Jurkat, Clone E6-1 (cell line): ENCODE results near the gene TMA7.

ENCODE experiments used
- DNase-seq: peaks from one replicate; pipeline ENCODE4 v3.0.0-alpha.2; 2011; ENCODE audit warnings: low read depth, low spot score
- H3K4me3 ChIP-seq: 2 replicates; pipeline ENCODE4 v1.5.1; 2011; ENCODE audit warnings: mild to moderate bottlenecking, low read length, control low read depth, moderate library complexity

TMA7 gene

GRCh38 chr3:48419597-48419996 lies 20.5 kb upstream of the TMA7 start:
- no peak for DNase-seq
- H3K4me3 ChIP-seq: no peak overlapping the region

- no peak for DNase-seq
Observed at GRCh38 chr3:48420561-48420960, 19.5 kb upstream of the TMA7 start.

DNA sequence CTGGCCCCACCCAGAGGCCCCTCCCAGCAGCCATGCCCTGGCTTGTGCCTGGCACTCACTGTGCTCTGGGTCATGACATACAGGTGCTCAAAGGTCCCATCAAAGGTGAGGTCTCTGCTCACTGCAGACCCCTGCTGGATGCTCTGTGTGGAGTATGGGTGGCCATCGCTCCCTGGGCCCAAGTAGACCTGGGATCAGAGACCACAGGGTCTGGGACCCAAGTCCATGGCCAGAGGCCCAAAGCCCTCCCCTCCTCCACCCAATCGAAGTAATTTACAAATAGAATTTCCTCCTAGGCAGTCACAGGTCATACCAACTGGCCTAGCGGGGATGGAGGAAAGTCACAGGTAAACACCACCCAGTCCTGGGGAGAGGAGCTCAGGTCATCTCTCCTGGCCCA lies 17.8 kb upstream of the TMA7 start:
- DNase-seq: no peak
- no peak overlapping the region for H3K4me3 ChIP-seq

More at GRCh38 chr3:48420561-48420960, 19.5 kb upstream of the TMA7 start:
- no peak overlapping the region for H3K4me3 ChIP-seq

DNA sequence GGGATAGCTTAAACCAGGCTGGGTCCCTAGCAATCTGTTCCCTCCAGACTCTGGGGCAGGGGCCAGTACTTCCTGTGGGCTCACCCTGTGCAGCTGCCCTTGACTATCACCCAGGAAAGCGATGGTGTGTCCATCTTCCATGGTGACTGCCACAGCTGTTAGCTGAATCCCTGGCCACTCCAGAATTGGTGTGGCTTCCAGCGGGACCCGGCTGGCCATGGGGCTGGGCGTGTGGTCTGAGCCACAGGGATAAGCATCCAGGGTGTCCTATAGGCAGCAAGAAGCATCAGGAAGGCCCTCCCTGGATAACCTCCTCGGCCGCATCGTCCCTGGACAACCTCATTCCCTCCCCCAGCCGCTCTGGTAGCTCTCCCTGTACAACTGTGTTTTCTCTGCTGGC lies 17.4 kb upstream of the TMA7 start:
- no peak for DNase-seq
- no peak overlapping the region for H3K4me3 ChIP-seq

GRCh38 chr3:48423241-48423882 lies 16.7 kb upstream of the TMA7 start:
- no peak for DNase-seq
- no peak overlapping the region for H3K4me3 ChIP-seq

DNA sequence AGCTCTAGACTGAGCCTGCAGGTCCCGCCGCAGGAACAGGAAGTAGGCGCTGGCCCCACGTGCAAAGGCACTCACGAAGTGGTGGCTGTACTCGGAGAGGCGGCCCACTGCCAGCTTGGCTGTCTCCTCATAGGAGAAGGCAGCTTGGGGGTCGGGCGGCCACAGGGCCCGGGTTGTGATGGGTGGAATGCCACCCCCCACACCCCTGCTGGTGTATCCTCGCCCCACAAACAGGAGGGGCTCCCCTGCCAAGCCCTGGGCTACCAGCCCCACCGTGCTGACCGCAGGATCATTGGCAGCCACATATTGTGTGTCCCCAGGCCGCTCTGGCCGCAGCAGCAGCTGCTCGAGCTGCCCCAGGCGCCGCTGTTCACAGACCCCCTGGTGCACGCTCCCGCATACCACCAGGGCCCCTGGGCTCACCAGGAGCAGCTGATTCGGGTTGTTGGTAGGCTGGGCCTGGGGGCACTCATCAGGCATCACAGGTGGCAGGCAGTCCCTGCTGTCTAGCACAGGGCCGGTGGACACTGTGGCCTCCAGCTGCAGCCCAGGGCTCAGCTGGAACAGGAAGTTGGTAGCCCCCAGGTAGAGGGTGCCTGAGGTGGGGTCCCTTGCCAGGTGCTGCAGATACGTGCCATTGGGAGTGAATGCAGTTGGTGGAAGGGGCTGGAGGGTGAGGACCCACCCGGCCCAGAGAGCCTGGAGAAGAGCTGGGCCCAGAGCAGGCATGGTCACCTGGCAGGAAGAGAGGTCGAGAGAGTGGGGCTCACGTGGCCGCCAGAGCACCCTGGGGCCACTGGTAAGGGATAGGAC lies 16.0 kb upstream of the TMA7 start:
- no peak overlapping the region for H3K4me3 ChIP-seq
- DNase-seq: no peak

GRCh38 chr3:48425281-48425812 lies 14.7 kb upstream of the TMA7 start:
- no peak overlapping the region for H3K4me3 ChIP-seq
- DNase-seq: no peak

GRCh38 chr3:48426401-48426909 lies 13.6 kb upstream of the TMA7 start:
- no peak for DNase-seq

DNA sequence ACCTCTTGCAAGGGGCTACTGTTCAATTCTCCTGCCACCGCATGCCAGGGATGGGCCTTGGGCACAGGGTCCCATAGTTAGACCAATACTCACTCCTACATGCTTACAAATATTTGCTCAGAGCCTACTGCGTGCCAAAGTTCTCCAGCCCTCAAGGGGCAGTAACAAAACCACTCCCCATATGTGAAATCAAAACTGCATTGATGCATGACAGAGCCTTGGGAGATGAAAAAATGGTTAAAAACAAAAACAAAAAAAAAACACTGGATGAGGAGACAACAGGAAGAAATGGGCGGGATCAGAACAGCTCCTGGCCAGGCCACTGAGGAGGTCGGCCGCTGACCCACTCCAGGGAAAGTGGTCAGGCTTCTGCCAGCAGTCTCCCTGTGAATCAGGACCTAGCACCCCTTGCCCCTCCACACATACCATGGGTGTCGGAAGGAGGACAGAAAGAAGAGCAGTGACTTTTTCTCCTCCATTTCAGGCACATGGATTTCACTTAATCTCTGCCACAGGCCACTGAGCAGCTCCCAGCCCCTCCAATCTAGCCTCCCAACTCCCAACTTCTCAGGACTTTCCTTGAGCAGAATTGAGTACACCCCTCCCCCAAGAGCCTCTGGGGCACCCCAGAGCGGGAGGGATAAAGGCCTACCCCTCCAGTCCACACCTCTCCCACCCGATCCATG lies 13.0 kb upstream of the TMA7 start:
- no peak for DNase-seq
- no peak overlapping the region for H3K4me3 ChIP-seq

More at GRCh38 chr3:48426401-48426909, 13.6 kb upstream of the TMA7 start:
- H3K4me3 ChIP-seq: no peak overlapping the region

- DNase-seq: no peak
- no peak overlapping the region for H3K4me3 ChIP-seq
Observed at GRCh38 chr3:48427630-48427962, 12.5 kb upstream of the TMA7 start.

- H3K4me3 ChIP-seq: peak overlapping the region; percentile 57
Observed at GRCh38 chr3:48428088-48428571, 11.9 kb upstream of the TMA7 start.

GRCh38 chr3:48428572-48429316 lies 11.3 kb upstream of the TMA7 start:
- H3K4me3 ChIP-seq: peak overlapping the region; percentile 57
- DNase-seq: no peak

More at GRCh38 chr3:48428088-48428571, 11.9 kb upstream of the TMA7 start:
- DNase-seq: no peak

GRCh38 chr3:48429317-48429959 lies 10.6 kb upstream of the TMA7 start:
- peak overlapping the region; percentile 57 for H3K4me3 ChIP-seq
- no peak for DNase-seq

DNA sequence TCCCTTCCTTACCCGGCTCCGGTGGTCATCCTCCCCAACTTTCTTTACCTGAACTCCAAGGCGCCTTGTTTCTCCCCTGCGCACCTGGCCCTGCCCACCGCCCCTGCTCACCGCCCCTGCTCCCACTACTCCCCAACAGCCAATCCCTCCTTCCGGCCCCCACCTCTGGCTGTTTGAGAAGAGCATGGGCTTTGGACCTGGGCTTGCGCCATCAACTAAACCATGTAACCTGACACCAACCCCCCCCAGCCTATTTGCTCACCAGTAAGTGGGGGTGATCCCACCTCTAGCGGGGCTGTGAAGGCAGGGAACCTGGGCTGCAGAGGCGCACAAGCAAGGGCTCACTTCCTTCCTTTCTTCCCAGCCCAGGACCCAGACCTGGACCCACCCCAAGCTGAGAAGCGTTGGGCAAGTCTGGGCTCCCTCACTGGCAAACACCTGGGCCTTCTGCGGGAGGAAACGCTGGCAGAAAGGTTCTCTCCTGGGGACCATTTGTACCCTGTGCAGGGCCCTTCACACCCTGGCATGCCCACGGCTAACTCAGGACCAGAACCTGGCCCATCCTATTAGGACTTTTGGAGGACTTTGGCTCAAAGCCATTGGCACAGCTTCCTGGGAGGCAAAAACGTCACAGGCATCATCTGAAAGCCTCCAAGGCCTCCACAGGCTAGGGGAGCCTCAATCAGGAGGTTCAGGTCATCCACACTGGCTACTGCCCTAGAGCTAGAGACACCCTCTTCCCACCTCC lies 9.9 kb upstream of the TMA7 start, which contains the start of gene PLXNB1:
Gene PLXNB1 (minus strand): TSS at position 127 of the 748 bp plus-strand sequence. CDS start 5,475 bp downstream, outside the sequence.
- H3K4me3 ChIP-seq: peak within 1 kb of the TSS; percentile 57
- no peak for DNase-seq

DNA sequence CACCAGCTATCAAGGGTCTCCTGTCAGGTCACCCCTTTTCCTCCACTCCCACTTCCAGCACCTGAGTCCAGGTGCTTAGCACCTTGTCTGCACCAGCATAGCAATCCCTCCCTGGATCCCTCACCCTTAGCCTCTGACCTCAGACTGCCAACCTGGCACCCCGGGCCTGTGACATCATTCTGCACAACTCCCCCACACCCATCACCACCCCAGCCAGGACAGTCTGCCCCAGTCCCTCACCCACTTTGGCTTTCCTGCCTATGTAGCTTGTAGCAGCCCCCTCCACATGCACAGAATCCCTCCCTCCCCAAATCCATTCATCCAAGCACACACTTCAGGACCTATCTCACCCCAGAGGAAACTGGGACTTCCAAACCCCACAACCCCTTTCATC lies 9.4 kb upstream of the TMA7 start:
- no peak overlapping the region for H3K4me3 ChIP-seq
- no peak for DNase-seq

- no peak overlapping the region for H3K4me3 ChIP-seq
- DNase-seq: no peak
Observed at GRCh38 chr3:48431224-48432029, 8.6 kb upstream of the TMA7 start.
